ENCODE results near the gene CYP11A1.

CYP11A1 gene

DNA sequence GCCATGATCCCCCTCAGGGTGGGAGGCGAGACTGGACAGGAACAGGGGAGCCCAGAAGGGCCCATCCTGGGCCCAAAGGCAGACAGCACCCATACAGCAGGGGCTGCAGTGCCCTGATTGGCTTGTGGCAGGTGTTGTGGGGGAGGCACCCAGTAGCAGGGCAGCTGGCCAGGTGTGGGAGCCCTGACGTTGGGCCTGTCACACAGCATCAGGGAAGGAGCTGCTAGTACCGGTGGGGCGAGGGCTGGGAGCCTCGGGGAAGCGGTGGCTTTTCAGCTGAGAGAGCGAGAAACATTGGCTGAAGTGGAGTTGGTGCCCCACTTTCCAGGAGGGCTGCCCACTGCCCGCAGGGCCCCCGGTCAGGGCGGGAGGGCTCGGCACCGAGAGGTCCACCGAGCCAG is 19.7 kb upstream of the CYP11A1 start:
- no peak for DNase-seq

DNA sequence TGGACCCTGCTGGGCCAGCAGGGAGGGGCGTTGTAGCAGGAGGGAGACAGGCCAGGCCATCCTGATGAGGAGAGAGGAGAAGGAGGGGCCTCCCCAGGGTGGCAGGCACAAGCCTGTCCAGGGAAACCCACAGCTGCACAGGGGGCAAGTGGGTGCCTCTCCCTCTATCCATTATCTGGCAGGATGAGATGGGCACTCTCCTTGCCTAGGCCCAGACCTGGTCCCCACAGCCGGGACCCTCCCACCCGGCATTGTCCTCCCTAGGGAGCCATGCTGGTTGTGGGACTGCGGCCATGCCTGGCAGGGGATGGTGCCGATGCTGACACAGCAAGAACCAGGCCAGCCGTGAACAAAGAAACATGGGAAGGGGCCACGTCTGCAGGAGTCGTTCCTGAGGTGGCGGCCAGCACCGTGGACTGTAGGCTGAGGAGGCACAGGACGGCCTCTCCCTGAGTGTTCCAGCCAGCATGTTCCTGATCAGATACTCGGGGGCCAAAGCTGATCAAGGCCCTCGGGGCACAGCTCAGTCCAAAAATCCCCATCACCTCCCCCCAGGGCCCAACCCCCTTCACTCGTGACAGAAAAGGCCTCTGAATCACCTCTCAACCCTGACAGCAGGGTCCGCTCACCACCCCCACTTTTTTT is 19.2 kb upstream of the CYP11A1 start:
- DNase-seq, result no peak

DNA sequence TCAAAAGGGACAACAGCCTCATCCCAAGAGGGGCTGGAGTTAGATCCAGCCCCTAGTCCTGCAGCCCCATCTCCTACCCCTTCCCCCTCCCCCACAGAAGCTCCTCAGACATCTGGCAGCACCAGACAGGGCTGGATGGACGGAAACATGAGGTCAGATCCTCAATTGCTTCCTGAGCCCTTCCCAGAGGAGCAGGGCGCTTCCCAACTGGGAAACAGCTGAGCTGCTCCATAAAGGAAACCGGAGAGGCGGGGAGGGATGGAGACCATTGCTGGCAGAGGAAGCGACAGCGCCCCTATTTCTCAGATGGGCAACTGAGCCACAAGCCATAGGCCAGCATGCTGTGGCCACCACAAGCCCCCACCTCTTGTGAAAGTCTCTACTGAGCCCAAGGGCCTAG is 18.3 kb upstream of the CYP11A1 start:
- no peak for DNase-seq

DNA sequence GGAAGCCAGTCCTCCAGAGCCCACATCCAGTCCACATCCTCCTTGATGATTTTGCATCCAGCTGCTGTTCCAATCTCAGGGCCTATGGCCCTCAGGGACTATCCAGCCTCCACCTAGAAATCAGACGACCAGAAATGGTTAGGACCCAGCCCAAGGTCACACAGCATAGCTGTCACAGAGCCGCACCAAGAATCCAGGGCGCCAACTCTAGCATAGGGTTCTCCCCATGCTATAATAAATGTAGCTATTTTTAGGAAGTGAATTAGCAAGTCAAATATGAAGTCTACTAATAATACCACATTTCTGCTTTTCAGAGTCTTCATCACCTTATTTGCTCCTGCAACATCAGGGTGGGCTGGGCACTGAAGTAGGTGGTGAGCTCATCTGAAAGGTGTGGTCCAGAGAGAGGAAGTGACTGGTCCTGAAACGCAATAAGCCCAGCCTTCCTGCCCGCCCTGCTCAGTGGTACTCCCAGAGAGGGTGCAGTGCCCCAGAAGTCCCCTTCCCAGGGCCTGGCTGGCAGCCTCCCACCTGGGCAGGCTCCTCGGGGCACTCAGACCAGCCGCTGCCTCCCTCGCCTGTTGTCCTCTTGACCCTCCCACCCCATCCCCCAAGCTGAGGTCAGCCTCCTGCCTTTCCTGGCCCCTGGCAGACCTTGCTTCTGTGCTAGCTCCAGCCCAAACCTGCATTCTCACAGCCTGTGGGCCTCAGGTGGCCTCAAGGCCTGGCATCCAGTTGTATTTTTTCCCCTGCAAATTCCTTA is 17.6 kb upstream of the CYP11A1 start:
- no peak for DNase-seq

DNA sequence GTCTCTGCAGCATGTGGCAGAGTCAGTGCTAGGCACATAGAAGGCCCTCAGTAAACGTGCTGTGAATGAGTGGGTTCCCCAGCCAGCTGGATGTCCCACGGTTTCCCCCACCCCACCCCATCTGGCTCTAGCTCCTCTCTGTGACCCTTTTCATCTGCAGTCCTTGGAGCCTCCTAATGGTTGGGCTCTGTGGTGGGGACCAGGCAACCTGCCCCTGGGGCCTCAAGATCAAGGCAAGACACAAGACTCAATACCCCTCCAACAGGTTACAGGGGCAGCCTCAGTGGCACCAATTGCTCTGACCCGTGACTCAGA is 17.1 kb upstream of the CYP11A1 start:
- DNase-seq, result no peak

DNA sequence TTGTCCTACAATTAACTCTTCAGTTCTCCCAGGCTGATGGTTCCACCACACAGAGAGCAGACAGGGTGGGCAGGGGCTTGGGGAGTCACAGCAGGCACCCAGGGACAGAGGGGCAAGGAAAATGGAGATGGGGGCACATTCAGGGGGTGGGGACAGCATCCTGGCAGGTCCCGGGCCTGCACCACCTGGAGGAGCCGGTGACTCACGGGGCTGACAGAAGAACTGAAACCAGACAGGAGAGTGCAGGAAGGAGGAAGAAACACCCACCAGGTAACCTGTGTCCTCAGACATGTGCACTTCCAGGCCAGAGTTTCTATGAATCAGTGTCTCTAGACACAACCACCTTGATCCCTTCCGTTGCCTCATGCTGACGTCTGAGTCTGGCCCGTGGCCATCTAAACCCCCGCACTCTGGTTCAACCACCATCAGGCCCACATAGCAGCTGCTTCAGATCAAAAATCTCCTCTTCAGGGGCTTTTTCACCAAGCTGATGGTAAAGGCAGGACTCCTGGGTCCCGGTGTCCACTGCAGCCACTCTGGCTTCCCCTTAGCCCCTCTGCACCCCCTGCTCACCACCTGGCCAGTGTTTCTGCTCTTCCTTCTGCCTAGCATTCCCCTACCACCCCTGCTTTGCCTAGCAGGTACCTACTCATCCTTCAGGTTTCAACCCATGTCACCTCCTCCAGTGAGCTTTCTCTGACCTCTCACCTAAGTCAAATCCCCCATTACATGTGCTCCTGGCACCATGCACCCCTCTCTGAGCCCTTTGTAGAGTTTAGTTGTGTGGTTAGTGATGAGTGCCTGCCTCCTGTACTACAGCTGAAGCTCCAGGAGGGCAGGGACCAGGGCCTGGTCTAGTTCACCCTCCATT is 16.5 kb upstream of the CYP11A1 start:
- no peak for DNase-seq

DNA sequence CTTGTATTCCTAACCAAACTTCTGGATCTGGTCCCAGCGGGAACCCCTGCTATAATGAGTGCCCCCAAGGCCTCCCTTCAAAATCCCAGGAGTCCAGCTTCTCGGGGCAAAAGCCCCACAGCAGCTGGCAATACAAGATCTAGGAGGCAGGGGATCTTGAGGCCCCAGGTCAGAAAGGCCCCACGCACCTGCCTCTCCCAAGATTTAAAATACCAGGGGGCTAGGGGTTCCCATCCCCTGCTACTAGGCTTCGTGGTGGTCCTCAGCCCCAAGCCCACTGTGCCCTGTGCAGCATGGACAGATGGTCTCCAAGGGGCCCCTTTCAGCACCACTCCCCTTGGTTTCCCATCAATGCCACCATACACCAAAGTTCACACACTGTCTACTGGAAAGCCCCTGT is 15.8 kb upstream of the CYP11A1 start:
- no peak for DNase-seq

DNA sequence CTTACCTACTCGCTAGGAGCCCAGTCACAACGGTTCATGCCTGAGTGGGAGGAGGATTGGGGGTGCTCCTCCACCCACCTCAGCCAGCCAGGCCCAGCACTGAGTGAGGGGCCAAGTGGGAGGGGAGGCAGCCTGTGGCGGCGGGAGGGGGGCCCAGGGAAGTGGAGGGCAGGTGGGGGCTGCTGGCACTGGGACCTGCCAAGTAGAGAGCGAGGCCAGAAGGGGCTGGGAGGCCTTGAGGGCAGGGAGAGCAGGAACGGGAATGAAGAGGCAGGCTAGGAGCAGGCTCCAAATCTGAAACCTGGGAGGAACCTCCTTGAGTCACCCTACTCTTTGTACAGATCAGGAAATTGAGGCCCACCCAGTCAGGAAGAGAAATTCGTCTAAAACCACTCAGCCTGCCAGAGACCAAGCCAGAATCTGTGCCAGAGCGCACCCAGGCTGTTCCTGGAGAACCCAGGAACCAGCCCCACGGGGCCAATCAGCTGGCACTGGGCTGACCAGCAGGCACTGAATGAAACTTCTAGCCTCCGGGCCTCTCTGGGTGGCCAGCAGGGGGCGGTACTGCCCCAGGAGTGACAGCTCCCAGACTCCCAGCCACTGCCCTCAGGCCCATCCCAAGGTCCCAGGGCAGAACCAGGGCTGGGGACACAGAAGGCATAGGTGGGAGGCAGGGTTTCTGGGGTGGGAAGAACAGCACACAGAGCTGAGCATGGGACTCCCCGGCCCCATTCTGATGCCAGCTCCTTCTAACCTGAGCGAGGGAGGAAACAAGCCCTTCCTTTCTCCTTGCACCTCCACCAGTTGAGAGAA is 14.8 kb upstream of the CYP11A1 start:
- DNase-seq, result peak; percentile 25 to 40

DNA sequence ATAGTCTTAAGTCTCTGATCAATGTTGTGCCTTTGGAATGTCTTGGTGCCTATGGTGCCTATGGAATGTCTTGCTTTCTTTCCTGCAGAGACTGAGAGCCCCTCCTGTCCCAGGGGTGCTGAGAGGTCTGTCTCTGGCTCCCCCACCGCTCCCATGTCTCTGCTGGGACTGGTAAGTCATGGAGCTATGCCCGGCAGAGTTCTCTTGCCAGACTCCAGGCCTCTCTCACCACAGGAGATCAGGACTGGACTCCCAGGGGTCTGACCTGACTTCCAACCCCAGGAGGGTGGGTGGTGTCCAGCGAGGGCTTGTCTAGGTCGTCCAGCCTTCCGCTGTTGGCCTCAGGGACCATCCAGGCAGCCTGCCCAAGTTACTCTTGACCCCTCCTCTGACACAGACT is 14.0 kb upstream of the CYP11A1 start:
- no peak for DNase-seq

DNA sequence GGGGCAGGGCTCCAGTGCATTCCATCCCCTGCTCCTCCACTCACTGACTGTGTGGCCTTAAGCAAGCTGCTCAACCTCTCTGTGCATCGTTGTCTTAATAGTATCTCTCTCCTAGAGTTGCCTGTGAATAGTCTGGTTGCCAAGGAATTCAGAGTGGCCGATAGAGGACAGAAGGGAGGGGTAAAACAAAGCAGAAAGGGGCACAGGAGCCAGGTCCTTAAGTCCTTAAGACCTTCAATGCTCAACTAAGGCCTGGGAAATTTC is 13.7 kb upstream of the CYP11A1 start:
- DNase-seq, result no peak

DNA sequence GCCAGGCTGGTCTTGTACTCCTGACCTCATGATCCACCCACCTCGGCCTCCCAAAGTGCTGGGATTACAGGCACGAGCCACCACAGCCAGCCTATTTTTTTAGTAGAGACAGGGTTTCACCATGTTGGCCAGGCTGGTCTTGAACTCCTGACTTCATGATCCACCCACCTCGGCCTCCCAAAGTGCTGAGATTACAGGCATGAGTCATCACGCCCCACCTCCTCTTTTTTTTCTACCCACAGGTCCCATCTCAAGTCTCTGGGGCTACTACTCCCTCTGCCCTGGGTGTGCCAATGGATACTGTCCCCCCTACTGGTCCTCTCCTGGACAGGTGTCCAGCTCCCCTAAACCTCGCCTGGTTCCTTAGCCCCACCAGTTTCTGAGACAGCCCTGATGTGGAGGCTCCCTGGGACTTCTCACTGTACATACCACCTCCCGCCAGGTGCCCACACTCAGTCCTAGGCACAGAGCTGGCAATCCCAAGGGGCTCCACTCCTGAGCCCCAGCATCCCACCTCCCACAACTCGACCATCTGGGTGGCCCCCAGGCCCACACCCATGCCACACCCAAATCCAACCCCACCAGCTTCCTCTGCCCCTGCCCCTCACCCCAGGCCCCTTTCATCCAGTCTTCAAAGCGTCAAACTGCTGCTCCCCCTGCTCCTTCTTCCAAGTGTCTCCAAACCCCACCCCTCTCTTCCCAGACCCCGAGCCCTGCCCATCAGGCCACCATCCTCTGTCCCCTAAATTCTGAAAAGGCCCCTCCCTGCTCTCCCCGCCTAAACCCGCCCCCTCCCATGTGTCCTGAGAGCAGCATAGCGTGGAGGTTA is 13.1 kb upstream of the CYP11A1 start:
- no peak for DNase-seq

DNA sequence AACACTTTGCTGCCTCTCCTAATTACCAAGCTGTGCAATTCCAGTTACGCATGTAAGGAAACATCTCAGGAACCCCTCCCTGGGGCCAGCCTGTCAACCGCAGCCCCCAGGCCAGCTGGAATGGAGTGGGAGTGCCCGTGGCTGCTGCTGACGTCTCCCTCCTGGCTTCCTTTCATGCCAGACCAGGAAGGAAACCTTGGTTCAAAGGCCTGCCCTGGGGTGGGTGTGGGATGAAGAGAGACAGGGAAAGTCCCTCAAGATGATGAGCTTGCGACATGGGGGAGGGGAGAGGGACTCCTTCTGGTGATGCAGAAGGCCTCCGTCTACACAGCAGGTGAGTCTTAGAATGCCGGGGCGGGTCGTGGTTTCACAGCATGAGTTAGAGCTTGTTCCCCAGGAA is 11.4 kb upstream of the CYP11A1 start:
- DNase-seq, result no peak

DNA sequence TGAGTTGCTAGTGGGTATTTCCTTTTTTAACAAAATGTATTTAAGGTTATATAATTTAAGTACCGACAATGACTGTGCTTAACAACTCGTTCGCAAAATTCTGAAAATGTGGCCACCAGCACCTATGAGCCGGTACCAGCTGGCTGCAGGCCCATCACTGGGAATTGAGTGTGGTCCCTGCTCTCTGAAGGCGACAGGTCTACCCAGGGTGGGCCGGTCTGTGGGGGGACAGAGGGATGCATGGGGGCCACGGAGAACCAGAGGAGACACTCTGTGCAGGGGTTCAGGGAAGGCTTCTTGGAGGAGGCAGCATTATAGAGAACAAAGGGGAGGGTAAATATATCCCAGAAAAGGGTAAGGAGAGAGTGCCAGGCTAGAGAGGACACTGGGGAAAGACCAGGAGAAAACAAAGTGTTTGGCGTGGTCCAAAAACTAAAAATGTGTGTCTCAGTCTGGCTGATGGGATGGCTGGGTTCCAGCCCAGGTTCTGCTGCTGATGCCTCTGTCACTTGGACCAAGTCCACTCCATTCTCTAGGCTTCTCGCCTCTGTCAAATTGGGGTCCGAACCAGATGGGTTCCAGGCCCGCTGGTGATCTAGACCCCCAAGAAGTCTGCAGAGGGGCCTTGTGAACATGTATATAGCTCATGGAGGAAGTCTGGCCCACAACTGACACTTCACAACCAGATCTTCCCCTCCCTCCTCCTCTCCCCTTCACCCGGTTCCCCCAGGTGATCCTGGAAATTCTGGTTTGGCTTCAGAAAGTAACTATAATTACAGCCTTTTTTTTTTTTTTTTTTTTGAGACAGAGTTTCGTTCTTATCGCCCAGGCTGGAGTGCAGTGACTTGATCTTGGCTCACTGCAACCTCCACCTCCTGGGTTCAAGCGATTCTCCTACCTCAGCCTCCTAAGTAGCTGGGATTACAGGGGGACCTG is 10.7 kb upstream of the CYP11A1 start:
- no peak for DNase-seq

DNA sequence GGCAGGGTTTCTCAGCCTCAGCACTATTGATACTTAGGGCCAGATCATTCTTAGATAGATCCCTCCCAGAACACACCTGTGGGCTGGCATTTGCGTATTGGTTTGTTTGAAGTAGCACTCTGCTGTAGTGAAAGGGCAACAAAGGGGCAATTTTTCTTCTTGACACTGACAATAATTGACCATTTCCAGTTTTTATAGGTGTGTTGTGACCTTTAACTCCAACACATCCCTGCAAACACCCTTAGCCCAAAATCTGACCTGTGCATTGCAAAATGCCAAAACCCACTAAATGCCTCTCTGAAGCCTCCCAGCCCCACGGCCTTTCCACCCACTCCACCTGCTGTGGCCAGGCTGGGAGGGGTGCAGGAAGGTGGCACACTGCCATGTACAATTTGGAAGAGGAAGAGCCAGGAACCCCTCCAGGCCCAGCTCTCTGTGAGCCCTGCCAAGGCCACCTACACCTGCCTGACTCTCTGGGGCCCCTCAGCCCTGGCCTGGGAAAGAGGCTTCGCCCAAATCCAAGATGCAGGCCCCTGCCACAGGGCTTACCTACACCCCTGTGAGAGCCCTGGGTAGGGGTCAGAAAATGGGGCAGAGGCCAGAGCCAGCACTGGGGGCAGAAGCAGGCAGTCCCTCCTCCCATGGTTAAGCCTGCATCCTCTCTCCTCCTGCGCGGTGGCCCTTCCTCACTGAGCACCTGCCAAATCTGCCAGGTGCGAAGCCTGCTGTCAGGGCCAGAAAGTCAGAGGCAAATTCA is 9.6 kb upstream of the CYP11A1 start:
- no peak for DNase-seq

DNA sequence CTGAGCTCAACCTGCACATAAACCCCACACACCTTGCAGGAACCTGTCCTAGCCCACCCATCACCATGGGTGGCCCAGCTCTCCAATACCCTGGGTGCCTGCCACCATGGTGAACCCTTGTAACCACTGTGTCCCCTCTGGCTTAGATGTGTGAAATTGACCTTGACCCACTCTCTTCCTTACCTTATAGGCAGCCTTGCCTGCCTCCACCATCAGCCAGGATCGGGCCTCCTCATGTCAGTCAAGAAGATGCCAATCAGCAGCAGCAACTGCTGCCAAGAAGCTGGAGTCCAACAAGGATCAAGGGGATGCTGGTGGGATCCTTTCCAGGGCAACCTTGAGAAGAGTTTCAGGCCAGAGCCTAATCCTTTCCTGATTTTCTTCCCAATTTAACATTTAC is 8.8 kb upstream of the CYP11A1 start:
- no peak for DNase-seq

DNA sequence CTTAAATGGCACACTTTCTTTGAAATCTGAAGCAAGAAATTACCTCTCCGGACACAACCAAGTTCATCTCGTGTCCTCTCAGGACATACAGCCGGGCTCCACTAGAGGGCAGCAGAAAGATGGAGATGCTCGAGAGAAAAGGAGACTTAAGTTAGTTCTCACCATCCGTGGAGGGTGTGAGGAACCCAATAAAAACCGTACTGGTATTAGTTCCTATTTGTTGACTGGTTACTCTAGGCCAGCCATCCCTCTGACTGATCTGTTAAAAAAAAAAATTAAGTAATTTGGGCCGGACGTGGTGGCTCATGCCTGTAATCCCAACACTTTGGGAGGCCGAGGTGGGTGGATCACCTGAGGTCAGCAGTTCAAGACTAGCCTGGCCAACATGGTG is 7.9 kb upstream of the CYP11A1 start:
- peak; percentile 33 to 63 for DNase-seq

DNA sequence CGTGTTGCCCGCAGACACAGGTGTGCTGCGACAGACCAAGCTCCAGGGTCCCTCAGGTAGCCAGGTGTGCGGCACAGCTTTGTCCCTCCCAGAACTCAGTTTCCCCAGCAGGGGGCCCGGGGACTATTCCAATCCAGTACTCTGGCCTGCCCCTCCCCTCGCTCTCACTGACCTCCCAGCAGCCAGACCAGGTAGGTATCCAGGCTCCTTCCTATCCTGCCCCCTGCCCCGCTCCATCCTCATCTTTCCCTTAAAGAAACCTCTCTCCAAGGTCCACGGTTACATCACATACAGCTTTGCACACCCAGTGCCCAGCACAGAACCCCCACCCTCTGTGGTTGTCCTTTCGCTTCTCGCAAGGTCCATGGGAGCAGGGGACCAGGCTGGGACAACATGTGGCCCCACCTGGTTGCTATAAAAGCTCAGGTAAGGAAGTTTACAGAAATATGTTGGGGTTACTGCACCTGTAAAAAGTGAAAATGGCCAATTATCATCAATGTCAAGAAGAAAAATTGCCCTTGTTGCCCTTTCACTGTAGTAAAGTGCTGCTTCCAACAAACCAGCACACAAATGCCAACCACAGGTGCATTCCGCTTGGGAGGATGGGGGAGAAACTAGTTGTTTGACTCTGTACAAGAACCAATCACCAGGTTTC is 7.3 kb upstream of the CYP11A1 start:
- peak in 1 of 2 experiments; percentile 43 for DNase-seq

DNA sequence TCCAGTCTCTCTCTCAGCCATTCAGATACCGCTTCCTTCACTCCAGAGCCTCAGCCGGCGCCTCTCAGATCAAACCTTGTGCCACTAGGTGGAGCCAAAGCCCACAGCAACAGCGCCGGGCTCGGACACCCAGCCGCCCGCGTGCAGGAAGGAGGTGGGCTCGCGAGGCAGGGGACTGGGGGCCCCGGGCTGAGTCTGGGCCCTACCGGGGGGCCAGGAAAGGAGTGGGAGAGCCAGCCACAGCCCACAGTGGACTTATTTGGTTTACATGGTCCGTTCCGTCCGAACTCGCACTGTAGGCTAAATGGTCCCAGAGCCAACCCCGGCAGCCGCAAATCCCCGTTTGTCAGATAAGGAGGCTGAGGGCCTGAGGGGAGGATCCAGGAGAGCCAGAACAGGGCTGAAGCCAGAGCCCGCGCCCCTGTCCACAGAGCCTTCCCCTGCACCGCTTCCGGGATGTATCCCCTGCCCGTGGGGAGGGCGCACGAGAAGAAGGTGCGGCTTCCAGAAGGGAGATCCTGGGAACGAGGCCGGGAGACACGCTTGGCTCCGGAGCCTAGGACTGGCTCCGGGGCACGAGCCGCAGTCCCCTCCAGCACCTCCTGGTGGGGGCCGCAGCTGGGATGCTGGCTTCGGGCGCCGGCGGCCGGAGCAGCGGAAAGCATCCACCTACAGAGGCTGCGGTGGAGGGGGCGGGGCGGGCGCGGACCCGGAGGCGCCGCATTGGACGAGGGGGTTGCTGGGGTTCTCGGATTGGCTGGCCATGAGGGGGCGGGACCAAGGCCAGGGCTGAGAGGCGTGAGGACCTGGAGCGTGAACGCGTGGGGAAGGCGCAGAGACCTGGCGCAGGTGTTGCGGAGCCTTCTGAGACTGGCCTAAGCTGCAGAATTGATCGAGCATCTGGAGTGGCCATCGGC is 6.5 kb upstream of the CYP11A1 start:
- peak; percentile 76 to 78 for DNase-seq

Data from NCI-H1930 (cell line).